ENCODE data around the gene FAM107B. TPM values are rescaled to one million over a fixed set of nuclear protein-coding genes. Genes with fewer than 3 reads are reported as not detected.
"Not testable (repeated sequence)": the region's sequence is repeated elsewhere in the genome, so short reads cannot be mapped to it uniquely, and the experiment has no call there.

Gene FAM107B
- total RNA-seq, 1 donor from 2014 or later = 156 TPM

- no peak overlapping the region for H3K27ac Mint-ChIP-seq
- no peak overlapping the region for H3K4me3 Mint-ChIP-seq
- peaks cover 15% of the 10 kb centered on the region for H3K4me1 Mint-ChIP-seq (ENCODE audit: low read depth)
- no peaks in the 10 kb centered on the region for H3K9me3 Mint-ChIP-seq
- H3K36me3 Mint-ChIP-seq (ENCODE audit: low read depth) = peaks cover 2% of the 10 kb centered on the region
- peaks cover 2% of the 10 kb centered on the region for H3K27me3 Mint-ChIP-seq (ENCODE audit: insufficient read depth)
- no peak for DNase-seq (ENCODE audit: low spot score)
- intact Hi-C loops (cut with micrococcal nuclease) = no loop called here
These were observed 82.2 kb downstream of the FAM107B start for GRCh38 chr10:14692344-14693076.

- intact Hi-C loops (cut with micrococcal nuclease) = no loop called here
- Mint-ChIP-seq H3K9me3 (no peaks in the 10 kb centered on the region), H3K36me3 (ENCODE audit: low read depth) (peaks cover 2% of the 10 kb centered on the region), H3K4me3 (no peak overlapping the region), H3K27ac (no peak overlapping the region), H3K4me1 (ENCODE audit: low read depth) (peaks cover 25% of the 10 kb centered on the region), H3K27me3 (ENCODE audit: insufficient read depth) (peaks cover 2% of the 10 kb centered on the region)
- DNase-seq (ENCODE audit: low spot score) = no peak
These were observed 83.3 kb downstream of the FAM107B start for GRCh38 chr10:14691359-14691758.

GRCh38 chr10:14688606-14689005 lies 86.1 kb downstream of the FAM107B start:
- Mint-ChIP-seq H3K27ac (no peak overlapping the region), H3K4me1 (ENCODE audit: low read depth) (peaks cover 35% of the 10 kb centered on the region), H3K9me3 (no peaks in the 10 kb centered on the region), H3K27me3 (ENCODE audit: insufficient read depth) (peaks cover 2% of the 10 kb centered on the region), H3K4me3 (no peak overlapping the region), H3K36me3 (ENCODE audit: low read depth) (peaks cover 2% of the 10 kb centered on the region)
- intact Hi-C loops (cut with micrococcal nuclease) = no loop called here
- DNase-seq (ENCODE audit: low spot score) = no peak

- H3K27ac Mint-ChIP-seq = peak overlapping the region; percentile 50
- H3K4me3 Mint-ChIP-seq; H3K9me3 Mint-ChIP-seq; DNase-seq (ENCODE audit: low spot score); intact Hi-C loops (cut with micrococcal nuclease); H3K27me3 Mint-ChIP-seq (ENCODE audit: insufficient read depth); H3K36me3 Mint-ChIP-seq (ENCODE audit: low read depth): not testable (repeated sequence)
- H3K4me1 Mint-ChIP-seq (ENCODE audit: low read depth) = peaks cover 39% of the 10 kb centered on the region
These were observed 86.5 kb downstream of the FAM107B start for GRCh38 chr10:14688189-14688588.

- Mint-ChIP-seq H3K27me3 (ENCODE audit: insufficient read depth) (peaks cover 2% of the 10 kb centered on the region), H3K4me1 (ENCODE audit: low read depth) (peaks cover 43% of the 10 kb centered on the region), H3K27ac (no peak overlapping the region), H3K9me3 (no peaks in the 10 kb centered on the region), H3K36me3 (ENCODE audit: low read depth) (peaks cover 6% of the 10 kb centered on the region), H3K4me3 (no peak overlapping the region)
- no peak for DNase-seq (ENCODE audit: low spot score)
- intact Hi-C loops (cut with micrococcal nuclease) = no loop called here
These were observed 87.4 kb downstream of the FAM107B start for GRCh38 chr10:14687340-14687739.

GRCh38 chr10:14686356-14686755 lies 88.3 kb downstream of the FAM107B start:
- peaks cover 38% of the 10 kb centered on the region for H3K4me1 Mint-ChIP-seq (ENCODE audit: low read depth)
- H3K27me3 Mint-ChIP-seq (ENCODE audit: insufficient read depth) = peaks cover 2% of the 10 kb centered on the region
- H3K27ac Mint-ChIP-seq = peak overlapping the region; percentile 40
- no peak for DNase-seq (ENCODE audit: low spot score)
- peaks cover 7% of the 10 kb centered on the region for H3K36me3 Mint-ChIP-seq (ENCODE audit: low read depth)
- intact Hi-C loops (cut with micrococcal nuclease) = loop anchor here (1.0 kb wide), 3 partner anchors 27 to 81 kb away; no protein-coding TSS in a partner anchor
- no peaks in the 10 kb centered on the region for H3K9me3 Mint-ChIP-seq
- H3K4me3 Mint-ChIP-seq = no peak overlapping the region

GRCh38 chr10:14684354-14684753 lies 90.3 kb downstream of the FAM107B start:
- Mint-ChIP-seq H3K27ac (no peak overlapping the region), H3K4me3 (no peak overlapping the region), H3K27me3 (ENCODE audit: insufficient read depth) (no peaks in the 10 kb centered on the region), H3K9me3 (no peaks in the 10 kb centered on the region), H3K36me3 (ENCODE audit: low read depth) (peaks cover 8% of the 10 kb centered on the region), H3K4me1 (ENCODE audit: low read depth) (peaks cover 38% of the 10 kb centered on the region)
- no peak for DNase-seq (ENCODE audit: low spot score)
- intact Hi-C loops (cut with micrococcal nuclease) = no loop called here

- Mint-ChIP-seq H3K36me3 (ENCODE audit: low read depth) (peaks cover 8% of the 10 kb centered on the region), H3K9me3 (no peaks in the 10 kb centered on the region), H3K4me1 (ENCODE audit: low read depth) (peaks cover 35% of the 10 kb centered on the region), H3K4me3 (no peak overlapping the region), H3K27ac (no peak overlapping the region), H3K27me3 (ENCODE audit: insufficient read depth) (no peaks in the 10 kb centered on the region)
- DNase-seq (ENCODE audit: low spot score) = no peak
- intact Hi-C loops (cut with micrococcal nuclease) = no loop called here
These were observed 91.4 kb downstream of the FAM107B start for GRCh38 chr10:14683256-14683655.

GRCh38 chr10:14681802-14682201 lies 92.9 kb downstream of the FAM107B start:
- intact Hi-C loops (cut with micrococcal nuclease) = no loop called here
- H3K4me1 Mint-ChIP-seq (ENCODE audit: low read depth) = peaks cover 27% of the 10 kb centered on the region
- H3K27ac Mint-ChIP-seq = no peak overlapping the region
- no peaks in the 10 kb centered on the region for H3K9me3 Mint-ChIP-seq
- H3K27me3 Mint-ChIP-seq (ENCODE audit: insufficient read depth) = no peaks in the 10 kb centered on the region
- no peak for DNase-seq (ENCODE audit: low spot score)
- peaks cover 7% of the 10 kb centered on the region for H3K36me3 Mint-ChIP-seq (ENCODE audit: low read depth)
- no peak overlapping the region for H3K4me3 Mint-ChIP-seq

GRCh38 chr10:14681305-14681704 lies 93.4 kb downstream of the FAM107B start:
- Mint-ChIP-seq H3K4me3 (no peak overlapping the region), H3K4me1 (ENCODE audit: low read depth) (peaks cover 22% of the 10 kb centered on the region), H3K9me3 (no peaks in the 10 kb centered on the region), H3K27ac (no peak overlapping the region), H3K36me3 (ENCODE audit: low read depth) (peaks cover 7% of the 10 kb centered on the region), H3K27me3 (ENCODE audit: insufficient read depth) (no peaks in the 10 kb centered on the region)
- intact Hi-C loops (cut with micrococcal nuclease) = no loop called here
- no peak for DNase-seq (ENCODE audit: low spot score)

GRCh38 chr10:14678637-14679036 lies 96.1 kb downstream of the FAM107B start:
- H3K9me3 Mint-ChIP-seq = no peaks in the 10 kb centered on the region
- no peak for DNase-seq (ENCODE audit: low spot score)

GRCh38 chr10:14676732-14677131 lies 98.0 kb downstream of the FAM107B start:
- H3K36me3 Mint-ChIP-seq (ENCODE audit: low read depth) = peaks cover 3% of the 10 kb centered on the region
- peaks cover 11% of the 10 kb centered on the region for H3K4me1 Mint-ChIP-seq (ENCODE audit: low read depth)
- H3K27ac Mint-ChIP-seq = no peak overlapping the region
- no peaks in the 10 kb centered on the region for H3K9me3 Mint-ChIP-seq
- peaks cover 1% of the 10 kb centered on the region for H3K27me3 Mint-ChIP-seq (ENCODE audit: insufficient read depth)
- no peak overlapping the region for H3K4me3 Mint-ChIP-seq
- DNase-seq (ENCODE audit: low spot score) = no peak
- intact Hi-C loops (cut with micrococcal nuclease) = no loop called here

More at GRCh38 chr10:14678637-14679036, 96.1 kb downstream of the FAM107B start:
- Mint-ChIP-seq H3K27me3 (ENCODE audit: insufficient read depth) (no peaks in the 10 kb centered on the region), H3K4me3 (no peak overlapping the region), H3K36me3 (ENCODE audit: low read depth) (peaks cover 7% of the 10 kb centered on the region), H3K27ac (no peak overlapping the region), H3K4me1 (ENCODE audit: low read depth) (peaks cover 13% of the 10 kb centered on the region)
- intact Hi-C loops (cut with micrococcal nuclease) = no loop called here

- no peaks in the 10 kb centered on the region for H3K36me3 Mint-ChIP-seq (ENCODE audit: low read depth)
- H3K9me3 Mint-ChIP-seq = peaks cover 5% of the 10 kb centered on the region
- DNase-seq (ENCODE audit: low spot score) = no peak
- intact Hi-C loops (cut with micrococcal nuclease) = loop anchor here (1.0 kb wide), 1 partner anchor 43 kb away; no protein-coding TSS in a partner anchor
- peaks cover 13% of the 10 kb centered on the region for H3K4me1 Mint-ChIP-seq (ENCODE audit: low read depth)
- H3K27me3 Mint-ChIP-seq (ENCODE audit: insufficient read depth) = peaks cover 1% of the 10 kb centered on the region
- no peak overlapping the region for H3K4me3 Mint-ChIP-seq
- no peak overlapping the region for H3K27ac Mint-ChIP-seq
These were observed 100.2 kb downstream of the FAM107B start for GRCh38 chr10:14674376-14675050.

All from activated T-helper 1 cell treated with anti-CD3 and anti-CD28 coated beads, Interleukin-12 subunit alpha, Interleukin-12 subunit beta, Interleukin-2, Interleukin-4 antibody, amounts not matched to agents 30 ng/mL and 10 ng/mL and 1 ng/mL, durations not matched to agents 14 hours and 24 hours and 36 hours (primary cell).